GM19193 (cell line): ENCODE results near the gene SCGB3A2.

Experiments used
- POLR2A ChIP-seq: IDR thresholded peaks from 4 replicates; pipeline ENCODE4 v1.6.1; 2011; ENCODE audit not compliant: insufficient read depth, insufficient read length; ENCODE audit errors: extremely low read depth

SCGB3A2 gene

GRCh38 chr5:147855774-147856069 is 22.8 kb upstream of the SCGB3A2 start:
- TF ChIP-seq POLR2A = no peak

GRCh38 chr5:147856801-147857200 is 21.7 kb upstream of the SCGB3A2 start:
- no peak for TF ChIP-seq POLR2A

- no peak for TF ChIP-seq POLR2A
These were observed 21.0 kb upstream of the SCGB3A2 start for GRCh38 chr5:147857302-147858129.

GRCh38 chr5:147858565-147858964 is 19.9 kb upstream of the SCGB3A2 start:
- TF ChIP-seq POLR2A = no peak

GRCh38 chr5:147859962-147860640 is 18.4 kb upstream of the SCGB3A2 start:
- TF ChIP-seq POLR2A = no peak

- TF ChIP-seq POLR2A = no peak
These were observed 17.9 kb upstream of the SCGB3A2 start for GRCh38 chr5:147860641-147861025.

GRCh38 chr5:147863454-147864158 is 14.9 kb upstream of the SCGB3A2 start:
- no peak for TF ChIP-seq POLR2A

GRCh38 chr5:147869112-147869511 is 9.4 kb upstream of the SCGB3A2 start:
- TF ChIP-seq POLR2A = no peak

- TF ChIP-seq POLR2A = no peak
These were observed 3.6 kb upstream of the SCGB3A2 start for GRCh38 chr5:147874910-147875367.

GRCh38 chr5:147876141-147876540 is 2.4 kb upstream of the SCGB3A2 start:
- TF ChIP-seq POLR2A = no peak

- no peak for TF ChIP-seq POLR2A
These were observed 1.9 kb upstream of the SCGB3A2 start for GRCh38 chr5:147876626-147877025.

GRCh38 chr5:147879784-147880183 is 1.3 kb downstream of the SCGB3A2 start:
- TF ChIP-seq POLR2A = no peak

- TF ChIP-seq POLR2A = no peak
These were observed 2.0 kb downstream of the SCGB3A2 start for GRCh38 chr5:147880487-147880886.

- no peak for TF ChIP-seq POLR2A
These were observed 4.2 kb downstream of the SCGB3A2 start for GRCh38 chr5:147882586-147883313.
